ENCODE data around the gene POU2AF3. TPM values are rescaled to one million over a fixed set of nuclear protein-coding genes. Genes with fewer than 3 reads are reported as not detected.
"Not testable (repeated sequence)": the region's sequence is repeated elsewhere in the genome, so short reads cannot be mapped to it uniquely, and the experiment has no call there.

Gene POU2AF3, protein sequence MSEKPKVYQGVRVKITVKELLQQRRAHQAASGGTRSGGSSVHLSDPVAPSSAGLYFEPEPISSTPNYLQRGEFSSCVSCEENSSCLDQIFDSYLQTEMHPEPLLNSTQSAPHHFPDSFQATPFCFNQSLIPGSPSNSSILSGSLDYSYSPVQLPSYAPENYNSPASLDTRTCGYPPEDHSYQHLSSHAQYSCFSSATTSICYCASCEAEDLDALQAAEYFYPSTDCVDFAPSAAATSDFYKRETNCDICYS
- not detected for polyA plus RNA-seq (2013, experiment 1 of 2; ENCODE audit: insufficient read length)
- 0.31 TPM for polyA plus RNA-seq (2013, experiment 2 of 2; ENCODE audit: insufficient read length)

DNA sequence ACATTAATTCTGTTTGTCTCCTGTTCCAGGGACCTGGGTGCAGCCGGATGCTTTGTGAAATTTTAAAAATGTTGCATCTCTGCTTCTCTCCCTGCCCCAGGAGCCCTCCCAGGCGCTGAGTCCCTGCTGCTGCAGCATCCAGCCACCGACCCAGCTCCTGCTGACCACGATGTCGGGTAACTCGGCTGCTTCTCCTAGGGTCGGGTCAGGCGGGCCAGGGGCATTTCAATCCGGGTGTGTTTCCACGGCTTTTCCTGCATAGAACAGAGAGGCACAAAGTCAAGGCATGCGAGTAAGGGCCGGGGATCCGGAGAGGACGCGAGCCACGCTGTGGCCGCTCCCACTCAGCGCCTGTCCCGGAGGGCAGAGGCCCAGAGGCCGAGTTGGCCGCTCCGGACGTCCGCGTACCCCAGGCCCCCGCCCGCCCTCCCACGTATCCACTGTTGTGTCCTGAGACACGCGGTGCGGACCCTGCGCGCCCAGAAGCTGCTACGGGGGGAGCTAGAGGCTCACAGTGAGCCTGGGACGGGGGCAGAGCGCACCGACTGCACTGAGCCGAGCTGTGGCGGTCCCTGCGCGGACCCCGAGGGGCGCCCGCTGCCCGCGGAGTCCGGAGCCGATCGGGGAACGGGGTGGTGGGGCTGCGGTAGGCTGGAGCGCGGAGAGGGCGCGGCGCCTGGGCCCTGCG lies at the start of gene POU2AF3:
TSS of gene POU2AF3 (plus strand) at position 134 of the 688 bp plus-strand sequence. CDS start at position 170, 36 bp downstream.
- DNase-seq = no peak

DNA sequence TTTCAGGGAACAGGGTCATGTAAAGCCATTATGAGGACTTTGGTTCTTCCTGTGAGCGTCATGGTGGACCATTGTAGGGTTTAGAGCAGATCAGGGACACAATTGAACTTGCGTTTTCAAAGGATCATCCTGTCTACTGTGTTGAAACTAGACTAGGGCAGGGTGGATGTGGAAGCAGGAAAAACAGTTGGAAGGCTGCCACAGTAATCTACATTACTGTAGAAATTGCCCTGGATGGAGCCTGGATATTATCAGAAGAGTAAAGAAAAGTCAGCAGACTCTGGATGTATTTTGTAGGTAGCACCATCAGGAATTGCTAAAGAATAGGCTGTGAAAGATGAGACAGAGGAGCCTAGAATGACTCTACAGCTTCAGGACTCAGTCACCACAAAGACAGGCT lies 47.4 kb upstream of the POU2AF3 start:
- DNase-seq = no peak

DNA sequence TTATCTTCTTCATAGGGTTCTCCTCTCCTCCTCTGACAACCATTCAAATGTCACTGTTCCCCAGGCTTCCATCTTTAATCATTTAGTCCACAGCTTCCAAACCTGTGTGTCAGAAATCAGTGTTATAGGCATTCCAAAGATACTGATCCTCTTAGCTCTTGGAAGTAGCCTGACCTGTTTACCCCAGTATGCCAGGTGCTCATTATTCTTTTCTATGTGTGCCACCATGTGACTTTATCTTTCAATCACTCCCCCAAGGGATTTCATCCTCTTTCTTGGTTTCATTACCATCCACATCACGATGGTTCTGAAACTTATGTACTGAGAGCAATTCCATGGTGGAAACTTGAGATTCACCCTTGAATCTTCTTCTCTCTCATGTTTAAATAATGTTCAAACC lies 45.2 kb upstream of the POU2AF3 start:
- DNase-seq = no peak

DNA sequence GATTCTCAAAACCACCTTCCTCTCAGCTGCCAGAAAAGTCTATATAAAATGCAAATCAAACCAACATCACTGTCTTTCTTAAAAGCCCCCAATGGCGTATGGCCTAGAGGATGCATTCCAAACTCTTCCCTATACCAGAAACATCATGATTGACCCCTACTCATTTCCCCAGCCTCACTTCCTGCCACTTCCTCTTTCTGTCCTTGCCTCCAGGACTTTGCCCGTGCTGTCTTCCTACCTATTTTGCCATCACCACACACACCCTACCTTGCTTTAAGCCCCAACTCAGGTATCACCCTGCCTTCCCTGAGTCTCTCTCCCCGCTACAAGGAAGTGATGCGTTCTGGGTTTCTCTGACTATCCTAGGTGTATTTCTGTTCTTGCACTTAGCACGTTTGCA lies 44.7 kb upstream of the POU2AF3 start:
- DNase-seq = no peak

DNA sequence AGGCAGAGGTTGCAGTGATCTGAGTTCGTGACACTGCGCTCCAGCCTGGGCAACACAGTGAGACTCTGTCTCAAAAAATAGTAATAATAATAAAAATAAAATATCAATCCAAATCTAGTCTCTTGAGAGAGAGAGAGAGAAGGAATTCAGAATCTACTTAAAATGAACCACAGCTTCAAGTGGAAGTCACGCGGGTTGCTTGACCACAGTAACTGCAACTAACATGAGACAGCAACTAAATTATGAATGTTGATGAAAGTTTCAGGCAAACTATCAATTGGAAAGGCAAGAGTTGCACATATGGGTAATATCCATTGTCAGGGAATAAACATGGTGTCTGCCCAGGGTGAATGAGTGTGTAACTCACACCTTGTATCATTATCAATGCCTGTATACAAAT lies 40.3 kb upstream of the POU2AF3 start:
- no peak for DNase-seq

DNA sequence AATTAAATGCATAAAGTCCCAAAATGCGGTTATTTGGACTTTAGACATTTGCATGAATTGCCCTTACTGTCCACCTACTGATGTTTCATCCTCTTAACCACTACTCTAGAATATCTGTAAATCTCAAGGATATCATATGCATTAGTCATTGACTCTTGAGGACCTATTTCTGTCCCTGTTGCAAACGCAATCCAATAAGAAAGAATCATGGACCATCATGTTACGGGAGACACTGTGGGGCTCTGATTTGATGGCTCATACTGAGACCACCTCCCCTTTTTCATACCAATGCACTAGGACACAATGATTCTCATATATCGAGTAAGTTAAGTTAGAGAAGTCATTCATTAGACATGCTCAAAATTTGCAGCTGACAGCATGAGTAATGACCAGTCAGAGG lies 38.5 kb upstream of the POU2AF3 start:
- DNase-seq = peak; percentile 57

DNA sequence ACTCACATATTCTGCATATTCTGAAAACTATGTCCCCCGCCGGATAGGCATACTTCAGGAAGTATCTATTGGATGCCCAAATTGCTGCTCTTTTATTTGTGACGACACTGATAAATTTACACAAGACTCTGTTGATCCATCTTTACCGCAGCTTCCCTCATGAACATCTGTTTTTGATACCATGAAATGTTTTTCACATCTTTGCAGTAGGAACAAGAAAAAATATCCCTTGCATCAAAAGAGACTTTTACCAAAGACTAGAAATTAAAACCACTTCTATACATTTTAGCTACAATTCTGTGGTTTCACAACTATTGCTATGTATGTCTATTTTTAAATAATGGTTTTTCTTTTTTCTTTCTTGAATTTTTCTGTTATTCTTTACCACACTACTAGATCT lies 37.5 kb upstream of the POU2AF3 start:
- DNase-seq = peak; percentile 89

DNA sequence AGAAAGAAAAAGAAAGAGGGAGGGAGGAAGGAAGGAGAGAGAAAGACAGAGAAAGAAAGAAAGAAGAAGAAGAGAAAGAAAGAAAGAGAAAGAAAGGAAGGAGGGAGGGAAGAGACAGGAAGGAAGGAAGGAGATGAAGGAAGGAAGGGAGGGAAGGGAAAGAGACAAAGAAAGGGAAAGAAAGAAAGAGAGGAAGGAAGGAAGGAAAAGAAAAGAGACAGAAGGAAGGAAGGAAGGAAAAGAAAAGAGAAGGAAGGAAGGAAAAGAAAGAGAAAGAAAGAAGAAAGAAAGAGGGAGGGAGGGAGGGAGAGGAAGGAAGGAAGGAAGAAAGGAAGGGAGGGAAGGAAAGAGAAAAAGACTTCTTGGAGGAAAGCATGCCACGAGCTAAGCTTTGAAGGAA lies 33.7 kb upstream of the POU2AF3 start:
- no peak for DNase-seq

DNA sequence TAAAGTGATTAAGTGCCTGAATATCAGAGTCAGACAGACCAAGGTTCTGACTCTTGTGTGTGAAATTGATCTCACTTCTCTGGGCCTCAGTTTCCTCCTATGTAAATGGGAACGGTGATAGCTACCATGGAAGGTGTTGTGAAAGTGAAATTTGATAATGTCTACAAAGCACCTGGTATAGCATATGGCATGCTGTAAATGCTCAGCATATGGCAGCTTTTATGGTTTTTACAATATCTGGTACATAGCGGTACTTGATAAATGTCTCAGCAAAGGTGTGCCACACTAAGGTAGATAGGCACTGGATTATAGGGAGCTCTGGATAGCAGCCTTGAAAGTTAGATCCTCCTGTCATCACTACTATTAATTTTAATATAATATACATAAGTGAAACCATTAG lies 32.9 kb upstream of the POU2AF3 start:
- no peak for DNase-seq

DNA sequence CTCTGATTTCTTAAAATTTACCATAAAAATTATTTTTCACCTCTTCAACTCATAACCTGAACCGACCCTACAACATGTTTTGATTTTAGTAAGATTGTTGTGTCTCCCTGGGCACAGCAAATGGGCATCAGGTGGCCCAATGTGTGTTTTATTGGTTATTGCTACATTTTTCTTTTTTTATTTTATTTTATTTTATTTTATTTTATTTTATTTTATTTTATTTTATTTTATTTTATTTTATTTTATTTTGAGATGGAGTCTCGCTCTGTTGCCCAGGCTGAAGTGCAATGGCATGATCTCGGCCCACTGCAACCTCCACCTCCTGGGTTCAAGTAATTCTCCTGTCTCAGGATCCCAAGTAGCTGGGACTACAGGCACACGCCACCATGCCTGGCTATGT lies 30.0 kb upstream of the POU2AF3 start:
- DNase-seq = not testable (repeated sequence)

DNA sequence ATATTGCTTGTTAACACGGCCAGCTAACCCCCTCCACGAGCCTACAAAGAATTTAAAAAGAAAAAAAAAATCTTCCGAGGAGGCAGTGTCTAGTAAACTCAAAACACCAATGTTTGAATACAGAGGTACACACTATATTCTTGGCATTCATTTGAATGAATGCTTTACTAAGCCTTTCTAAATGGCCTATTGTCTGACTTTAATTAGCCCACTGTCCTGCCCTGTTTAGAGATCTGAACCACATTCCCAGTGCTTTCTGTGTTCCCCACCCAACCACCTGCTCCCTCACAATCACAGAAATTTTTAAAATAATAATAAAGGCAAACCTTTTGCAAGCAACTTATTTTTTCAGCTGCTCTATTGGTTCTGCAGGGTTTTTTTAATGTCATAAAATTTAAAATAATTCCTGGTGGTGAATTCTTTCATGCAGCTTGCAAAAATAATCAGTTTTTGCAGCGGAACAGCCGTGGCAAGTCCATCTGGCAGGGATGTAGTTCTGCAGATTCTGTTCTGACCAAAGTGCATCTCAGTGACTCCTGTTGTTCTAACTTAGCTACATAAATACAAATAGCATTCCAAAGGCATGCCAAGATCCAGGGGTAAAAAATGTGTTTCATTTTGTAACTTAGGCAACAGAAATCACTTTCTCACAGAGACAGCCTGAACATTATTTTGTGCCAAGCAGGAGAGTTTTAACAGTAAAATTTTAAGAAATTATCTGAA lies 29.0 kb upstream of the POU2AF3 start:
- peak; percentile 4 for DNase-seq

DNA sequence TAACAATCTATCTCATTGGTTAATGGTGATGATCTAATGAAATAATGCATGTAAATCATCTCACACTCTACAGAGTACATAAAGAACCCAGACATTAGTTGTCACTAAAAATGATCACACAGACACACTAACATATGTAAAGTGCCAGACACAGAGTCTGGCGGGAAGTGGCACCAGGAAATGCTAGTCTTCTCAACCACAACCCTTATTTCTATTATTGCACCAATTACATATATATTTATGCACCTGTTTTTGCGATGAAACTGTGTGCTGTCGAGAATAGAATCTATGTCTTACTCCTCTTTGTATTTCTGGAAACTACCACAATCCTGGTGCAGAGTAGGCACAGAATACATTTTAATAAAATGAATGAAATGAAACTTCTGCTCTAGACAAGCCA lies 25.9 kb upstream of the POU2AF3 start:
- no peak for DNase-seq

DNA sequence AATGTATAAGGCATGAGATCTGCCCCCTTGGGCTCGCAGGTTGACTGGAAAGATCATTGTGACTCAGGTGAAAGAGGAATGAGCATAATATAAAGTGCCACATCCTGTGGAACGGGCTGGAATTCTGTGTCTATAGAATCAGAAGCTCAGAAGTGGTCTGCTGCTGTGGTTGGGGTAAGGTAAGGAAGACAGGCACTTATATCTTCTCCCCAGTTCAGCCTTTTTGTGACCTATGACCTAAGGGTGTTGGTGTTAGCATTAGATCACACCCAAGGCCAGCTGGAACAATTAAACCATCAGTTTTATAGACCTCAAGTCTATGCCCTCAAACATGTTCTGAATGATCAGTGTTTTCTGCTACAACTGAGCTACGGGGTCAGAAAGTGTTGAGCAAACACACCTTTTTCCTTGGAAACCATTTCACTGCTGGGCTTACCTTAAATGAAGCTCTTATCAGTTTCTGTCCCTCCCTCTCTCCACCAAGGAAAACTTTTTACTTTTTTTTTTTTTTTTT lies 15.7 kb upstream of the POU2AF3 start:
- DNase-seq = no peak

DNA sequence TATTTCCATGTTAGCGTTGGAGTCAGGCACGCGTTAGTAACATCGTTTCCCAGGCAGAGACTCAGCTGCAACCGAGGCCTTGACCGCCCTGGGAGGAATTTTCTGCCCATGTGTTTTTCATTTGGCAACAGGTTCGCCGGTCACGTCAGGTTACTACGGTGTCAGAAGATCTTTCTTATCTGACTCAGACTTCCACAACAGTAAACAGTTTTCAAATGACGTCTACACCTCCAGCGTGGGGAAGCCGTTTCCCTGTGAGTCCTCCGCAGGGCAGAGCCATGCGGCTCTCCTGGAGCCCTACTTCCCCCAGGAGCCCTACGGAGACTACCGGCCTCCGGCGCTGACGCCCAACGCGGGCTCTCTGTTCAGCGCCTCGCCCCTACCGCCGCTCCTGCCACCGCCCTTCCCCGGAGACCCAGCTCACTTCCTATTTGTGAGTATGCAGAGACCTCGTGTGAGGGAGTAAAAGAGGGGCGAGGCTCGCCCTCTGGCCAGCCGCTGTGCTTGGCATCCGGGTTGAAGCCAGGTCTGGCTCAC lies 14.3 kb upstream of the POU2AF3 start:
- no peak for DNase-seq

DNA sequence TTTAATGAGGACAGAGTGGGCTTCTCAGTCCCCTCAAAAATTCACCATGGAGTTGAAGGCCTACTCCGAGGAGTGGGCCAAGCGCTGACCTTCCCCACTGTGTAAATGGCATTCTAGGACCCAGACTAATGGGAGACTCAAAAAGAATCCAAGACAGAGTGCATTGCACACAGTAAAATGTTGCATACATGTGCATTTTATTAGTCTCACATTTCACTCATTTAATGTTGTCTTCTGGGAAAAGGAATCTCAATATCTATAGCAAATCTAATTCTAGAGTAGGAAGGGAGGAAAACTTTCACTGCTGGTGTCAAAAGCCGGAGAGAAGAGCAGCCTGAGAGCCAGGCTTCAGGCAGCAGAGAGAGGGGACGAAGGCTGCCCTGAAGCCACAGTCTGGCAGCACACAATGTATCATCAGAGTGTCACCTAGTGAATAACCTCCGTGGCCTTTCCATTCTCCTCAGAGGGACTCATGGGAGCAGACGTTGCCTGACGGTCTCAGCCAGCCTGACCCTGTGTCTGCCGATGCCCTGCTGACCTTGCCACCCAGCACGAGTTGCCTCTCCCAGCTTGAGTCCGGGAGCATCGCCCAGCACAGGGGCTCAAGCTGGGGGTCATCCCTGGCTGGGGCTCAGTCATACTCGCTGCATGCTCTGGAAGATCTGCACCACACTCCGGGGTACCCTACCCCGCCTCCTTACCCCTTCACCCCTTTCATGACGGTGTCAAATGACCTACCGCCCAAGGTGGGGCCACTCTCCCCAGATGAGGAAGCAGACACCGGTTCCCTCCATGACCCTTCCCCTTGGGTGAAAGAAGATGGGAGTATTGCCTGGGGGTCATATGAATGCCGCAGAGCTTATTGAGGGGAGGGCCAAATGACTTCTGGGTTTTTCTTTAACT lies 12.9 kb upstream of the POU2AF3 start:
- no peak for DNase-seq

DNA sequence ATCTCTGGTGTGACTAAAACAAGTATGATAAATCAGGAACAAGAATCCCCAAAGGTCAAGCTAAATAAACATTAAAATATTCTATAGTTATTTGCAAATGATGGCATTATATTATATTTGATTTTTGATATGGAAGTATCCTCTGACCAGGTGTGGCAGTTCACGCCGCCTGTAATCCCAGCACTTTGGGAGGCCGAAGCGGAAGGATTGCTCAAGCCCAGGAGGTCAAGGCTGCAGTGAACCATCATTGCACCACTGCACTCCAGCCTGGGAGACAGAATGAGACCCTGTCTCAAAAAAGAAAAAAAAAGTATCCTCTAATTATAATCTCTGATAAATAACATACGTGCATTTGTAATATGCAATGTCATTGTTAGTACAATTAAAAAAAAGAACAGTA lies 6.6 kb upstream of the POU2AF3 start:
- DNase-seq = no peak

DNA sequence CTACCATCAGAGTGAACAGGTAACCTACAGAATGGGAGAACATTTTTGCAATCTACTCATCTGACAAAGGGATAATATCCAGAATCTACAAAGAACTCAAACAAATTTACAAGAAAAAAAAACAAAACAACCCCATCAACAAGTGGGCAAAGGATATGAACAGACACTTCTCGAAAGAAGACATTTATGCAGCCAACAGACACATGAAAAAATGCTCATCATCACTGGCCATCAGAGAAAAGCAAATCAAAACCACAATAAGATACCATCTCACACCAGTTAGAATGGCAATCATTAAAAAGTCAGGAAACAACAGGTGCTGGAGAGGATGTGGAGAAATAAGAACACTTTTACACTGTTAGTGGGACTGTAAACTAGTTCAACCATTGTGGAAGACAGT lies 5.9 kb upstream of the POU2AF3 start:
- DNase-seq = not testable (repeated sequence)

DNA sequence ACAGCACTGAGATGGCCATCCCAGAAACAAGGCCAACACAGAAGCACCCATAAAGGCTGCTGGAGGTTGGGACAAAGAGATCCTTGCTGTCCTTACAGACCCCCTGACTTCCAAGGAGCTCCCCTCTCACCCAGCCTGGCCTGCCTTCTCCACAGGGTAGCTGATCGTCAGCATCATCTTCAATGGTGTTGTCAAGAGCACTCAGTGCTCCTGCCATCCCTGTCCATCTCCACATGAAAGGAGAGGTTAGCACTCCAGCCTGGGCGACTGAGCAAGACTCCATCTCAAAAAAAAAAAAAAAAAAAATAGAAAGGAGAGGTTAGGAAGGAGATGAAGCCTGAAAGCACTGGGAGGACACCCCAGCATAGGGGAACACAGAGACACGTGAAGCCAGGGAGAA lies 2.1 kb upstream of the POU2AF3 start:
- no peak for DNase-seq

DNA sequence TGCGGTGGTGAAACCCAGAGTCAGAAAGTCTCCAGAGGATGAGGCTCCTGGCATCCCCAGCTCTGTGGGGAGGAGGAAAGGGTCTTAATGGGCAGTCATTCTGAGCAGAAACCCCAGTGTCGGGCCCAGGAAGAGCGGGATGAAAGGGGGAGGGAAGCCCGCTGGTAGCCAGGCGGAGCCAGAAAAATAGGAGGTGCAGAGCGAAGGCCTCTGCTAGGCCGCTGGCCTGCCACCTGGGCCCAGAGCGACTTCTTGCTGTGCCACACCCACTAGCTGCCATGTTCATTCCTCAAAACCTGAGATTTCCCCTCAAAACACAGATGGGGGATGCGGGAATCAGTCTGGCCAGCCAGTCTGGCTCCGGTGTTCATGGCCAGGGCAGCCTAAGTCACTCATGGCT lies 650 bp upstream of the POU2AF3 start:
- DNase-seq = no peak

DNA sequence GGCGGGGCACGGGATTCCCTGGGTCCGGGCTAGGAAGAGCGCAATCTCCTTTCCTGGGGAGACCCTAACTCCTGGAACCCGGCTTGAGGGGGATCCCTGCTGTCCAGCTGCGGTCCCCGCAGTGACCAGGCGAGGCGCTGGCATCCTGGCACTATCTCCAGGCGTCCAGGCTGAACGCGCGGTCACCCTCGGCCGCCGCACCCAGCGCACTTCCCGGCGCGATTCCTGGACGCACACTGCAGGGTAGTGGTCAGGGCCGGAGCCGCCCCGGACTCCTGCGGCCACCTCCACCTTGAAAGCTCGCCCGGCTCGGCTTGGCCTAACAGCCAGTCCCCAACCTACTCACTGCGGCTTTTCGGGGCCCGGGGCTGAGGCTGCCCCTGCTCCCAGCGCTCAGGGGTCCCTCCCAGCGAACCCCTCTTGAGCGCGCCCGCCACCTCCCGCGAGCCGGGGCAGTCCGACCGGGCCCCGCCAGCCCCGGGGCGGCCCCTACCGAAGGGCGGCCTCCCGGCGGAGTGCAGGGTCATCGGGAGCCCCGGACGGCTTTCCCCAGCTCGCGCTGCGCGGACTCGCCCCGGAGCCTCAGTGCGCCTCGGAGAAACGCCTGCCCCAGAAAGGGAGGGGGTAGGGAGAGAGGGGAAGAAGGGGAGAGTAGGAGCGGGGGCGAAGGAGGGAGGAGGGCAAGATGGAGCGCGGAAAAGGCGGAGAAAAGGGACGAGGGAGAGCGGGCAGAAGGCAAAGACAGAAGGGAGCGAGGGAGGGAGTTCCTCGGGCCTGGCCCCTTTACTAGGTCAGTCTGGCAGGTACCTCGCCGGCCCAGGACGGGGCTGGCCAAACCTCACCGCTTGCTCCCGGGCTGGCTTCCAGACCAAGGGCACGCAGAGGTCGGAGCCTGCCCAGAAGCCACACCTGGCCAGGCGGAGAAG lies 1.0 kb downstream of the POU2AF3 start:
- DNase-seq = peak; percentile 39

DNA sequence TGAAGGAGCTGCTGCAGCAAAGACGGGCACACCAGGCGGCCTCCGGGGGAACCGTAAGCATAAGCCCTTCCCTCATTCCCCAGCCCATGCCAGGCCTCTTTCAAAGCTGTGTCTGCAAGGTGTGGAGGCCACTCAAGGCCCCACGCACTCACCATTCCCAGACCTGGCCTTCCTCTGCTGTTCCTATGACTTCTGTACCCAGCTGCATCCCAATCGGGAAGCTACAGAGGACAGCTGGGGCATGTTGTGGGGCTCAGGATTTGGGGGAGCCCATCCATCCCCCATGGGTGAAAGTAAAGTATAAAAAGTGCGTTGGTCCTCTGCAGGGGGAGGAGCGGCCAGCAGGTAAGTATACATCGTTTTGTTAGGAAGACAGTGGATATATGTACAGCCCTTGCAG lies 2.2 kb downstream of the POU2AF3 start:
- no peak for DNase-seq
